ENCODE data around the gene LRP5. TPM values are rescaled to one million over a fixed set of nuclear protein-coding genes. Genes with fewer than 3 reads are reported as not detected.
A peak's percentile ranks its signal among the peaks of the same experiment; 100 is the strongest.

LRP5 gene
- total and polyA plus RNA-seq, 9 of the 15 experiments (the other 6 are each of a cell fraction or from before 2014, with no cell fraction given) = 0.48 to 44.2 (median 13.5) TPM

DNA sequence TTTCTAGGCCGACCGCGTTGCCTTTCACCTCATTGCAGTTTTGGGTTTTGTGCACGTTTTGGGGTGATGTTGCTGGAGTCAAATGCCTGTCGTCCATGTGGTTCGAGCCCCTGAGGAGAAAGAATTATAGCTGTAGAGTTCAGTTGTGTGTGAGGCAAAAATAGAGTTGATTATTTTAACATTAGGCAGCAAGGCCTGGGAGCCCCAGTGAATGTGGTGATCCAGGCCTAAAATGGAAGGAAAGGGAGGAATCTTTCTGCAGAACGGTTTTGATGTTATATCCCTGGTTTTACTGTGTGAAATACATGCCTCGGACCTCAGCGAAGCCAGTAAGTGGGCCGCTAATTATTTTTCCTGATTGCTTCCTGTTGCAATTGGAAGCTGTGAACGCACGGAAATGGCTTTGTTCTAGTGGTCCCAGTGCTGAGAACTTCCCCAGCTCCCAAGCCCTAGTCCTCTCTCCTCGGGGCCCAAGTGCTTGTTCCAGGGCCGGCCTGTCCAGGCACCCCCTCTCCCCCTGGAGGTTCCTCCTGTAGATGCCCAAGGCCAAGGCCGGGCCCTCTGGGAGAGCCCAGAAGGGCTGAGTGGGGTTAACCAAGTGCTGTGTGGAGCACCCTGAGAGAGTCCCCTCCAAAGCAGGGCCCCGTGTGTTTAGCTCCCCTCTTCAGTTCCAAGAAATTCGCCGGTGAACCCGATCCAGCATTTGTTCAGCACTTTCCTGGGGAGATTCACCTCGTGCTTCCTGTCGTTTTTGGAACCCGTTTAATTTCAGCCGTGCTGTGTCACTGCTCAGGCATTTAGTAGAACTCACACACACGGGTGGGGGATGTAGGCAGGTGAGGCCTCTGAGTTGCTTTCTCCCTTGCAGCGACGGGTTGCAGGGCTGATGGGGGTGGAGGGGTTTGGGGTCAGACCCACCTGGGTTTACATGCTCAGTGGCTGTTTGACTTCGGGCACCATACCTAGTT lies 2.1 kb downstream of the LRP5 start (continued):
- no peak for TF ChIP-seq RUNX1 (IDR thresholded peaks at IDR 0.05; ENCODE audit: low read depth)
- TF ChIP-seq STAT5B (CRISPR knock-in tag; IDR thresholded peaks at IDR 0.05) = no peak
- no peak for TF ChIP-seq MYC (IDR thresholded peaks at IDR 0.05; ENCODE audit: low read depth, low read length)
- TF ChIP-seq MYC (CRISPR knock-in tag; IDR thresholded peaks at IDR 0.05; ENCODE audit: borderline replicate concordance, low read depth) = no peak
- no peak for TF ChIP-seq ZNF324 (CRISPR knock-in tag; IDR thresholded peaks at IDR 0.05)
- 0 out of 2 replicates have a peak, but pooled peaks have one; percentile 12 for TF ChIP-seq ZNF316 (IDR thresholded peaks at IDR 0.05)
- peak; percentile 50; the same call in 1 of the 2 replicates for TF ChIP-seq ZFX (CRISPR knock-in tag; IDR thresholded peaks at IDR 0.05)
- TF ChIP-seq ILF3 (IDR thresholded peaks at IDR 0.05; ENCODE audit: borderline replicate concordance) = no peak
- TF ChIP-seq, protein P1, sequence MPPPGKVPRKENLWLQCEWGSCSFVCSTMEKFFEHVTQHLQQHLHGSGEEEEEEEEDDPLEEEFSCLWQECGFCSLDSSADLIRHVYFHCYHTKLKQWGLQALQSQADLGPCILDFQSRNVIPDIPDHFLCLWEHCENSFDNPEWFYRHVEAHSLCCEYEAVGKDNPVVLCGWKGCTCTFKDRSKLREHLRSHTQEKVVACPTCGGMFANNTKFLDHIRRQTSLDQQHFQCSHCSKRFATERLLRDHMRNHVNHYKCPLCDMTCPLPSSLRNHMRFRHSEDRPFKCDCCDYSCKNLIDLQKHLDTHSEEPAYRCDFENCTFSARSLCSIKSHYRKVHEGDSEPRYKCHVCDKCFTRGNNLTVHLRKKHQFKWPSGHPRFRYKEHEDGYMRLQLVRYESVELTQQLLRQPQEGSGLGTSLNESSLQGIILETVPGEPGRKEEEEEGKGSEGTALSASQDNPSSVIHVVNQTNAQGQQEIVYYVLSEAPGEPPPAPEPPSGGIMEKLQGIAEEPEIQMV (tag; conservative IDR thresholded peaks at IDR 0.05; ENCODE audit: low read depth) = peak; percentile 74
- TF ChIP-seq NR2C2 (CRISPR knock-in tag; IDR thresholded peaks at IDR 0.05) = no peak
- TF ChIP-seq NR2C2 (tag; IDR thresholded peaks at IDR 0.05) = peak; percentile 42; the same call in 1 of the 2 replicates
- TF ChIP-seq PURB (CRISPR knock-in tag; IDR thresholded peaks at IDR 0.05; ENCODE audit: low read depth) = 0 out of 2 replicates have a peak, but pooled peaks have one; percentile 47
- no peak for TF ChIP-seq HOXB6 (CRISPR knock-in tag; IDR thresholded peaks at IDR 0.05; ENCODE audit: borderline replicate concordance)
- 0 out of 2 replicates have a peak, but pooled peaks have one; percentile 41 for TF ChIP-seq MTA3 (IDR thresholded peaks at IDR 0.05; ENCODE audit: borderline replicate concordance)
- TF ChIP-seq ZNF766 (CRISPR knock-in tag; conservative IDR thresholded peaks at IDR 0.05) = no peak
- no peak for TF ChIP-seq ZNF143 (CRISPR knock-in tag; IDR thresholded peaks at IDR 0.05)
- TF ChIP-seq CBX3 (IDR thresholded peaks at IDR 0.05; ENCODE audit: borderline replicate concordance in 1 of 2, low read length in 2 of 2) = no peak
- no peak for TF ChIP-seq CCAR2 (IDR thresholded peaks at IDR 0.05; ENCODE audit: low read depth, low read length)
- TF ChIP-seq GABPA (tag; conservative IDR thresholded peaks at IDR 0.05; ENCODE audit: low read depth) = 0 out of 2 replicates have a peak, but pooled peaks have one; percentile 15
- TF ChIP-seq, protein P2, sequence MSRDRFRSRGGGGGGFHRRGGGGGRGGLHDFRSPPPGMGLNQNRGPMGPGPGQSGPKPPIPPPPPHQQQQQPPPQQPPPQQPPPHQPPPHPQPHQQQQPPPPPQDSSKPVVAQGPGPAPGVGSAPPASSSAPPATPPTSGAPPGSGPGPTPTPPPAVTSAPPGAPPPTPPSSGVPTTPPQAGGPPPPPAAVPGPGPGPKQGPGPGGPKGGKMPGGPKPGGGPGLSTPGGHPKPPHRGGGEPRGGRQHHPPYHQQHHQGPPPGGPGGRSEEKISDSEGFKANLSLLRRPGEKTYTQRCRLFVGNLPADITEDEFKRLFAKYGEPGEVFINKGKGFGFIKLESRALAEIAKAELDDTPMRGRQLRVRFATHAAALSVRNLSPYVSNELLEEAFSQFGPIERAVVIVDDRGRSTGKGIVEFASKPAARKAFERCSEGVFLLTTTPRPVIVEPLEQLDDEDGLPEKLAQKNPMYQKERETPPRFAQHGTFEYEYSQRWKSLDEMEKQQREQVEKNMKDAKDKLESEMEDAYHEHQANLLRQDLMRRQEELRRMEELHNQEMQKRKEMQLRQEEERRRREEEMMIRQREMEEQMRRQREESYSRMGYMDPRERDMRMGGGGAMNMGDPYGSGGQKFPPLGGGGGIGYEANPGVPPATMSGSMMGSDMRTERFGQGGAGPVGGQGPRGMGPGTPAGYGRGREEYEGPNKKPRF (IDR thresholded peaks at IDR 0.05; ENCODE audit: low read depth, low read length) = no peak
- no peak for TF ChIP-seq ZNF445 (CRISPR knock-in tag; IDR thresholded peaks at IDR 0.05; ENCODE audit: low read depth)
- TF ChIP-seq, protein P3, sequence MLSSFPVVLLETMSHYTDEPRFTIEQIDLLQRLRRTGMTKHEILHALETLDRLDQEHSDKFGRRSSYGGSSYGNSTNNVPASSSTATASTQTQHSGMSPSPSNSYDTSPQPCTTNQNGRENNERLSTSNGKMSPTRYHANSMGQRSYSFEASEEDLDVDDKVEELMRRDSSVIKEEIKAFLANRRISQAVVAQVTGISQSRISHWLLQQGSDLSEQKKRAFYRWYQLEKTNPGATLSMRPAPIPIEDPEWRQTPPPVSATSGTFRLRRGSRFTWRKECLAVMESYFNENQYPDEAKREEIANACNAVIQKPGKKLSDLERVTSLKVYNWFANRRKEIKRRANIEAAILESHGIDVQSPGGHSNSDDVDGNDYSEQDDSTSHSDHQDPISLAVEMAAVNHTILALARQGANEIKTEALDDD (IDR thresholded peaks at IDR 0.05) = no peak
- no peak for TF ChIP-seq PCBP2 (IDR thresholded peaks at IDR 0.05; ENCODE audit: low read depth, low read length, poor library complexity, severe bottlenecking)
- TF ChIP-seq HSF4 (CRISPR knock-in tag; IDR thresholded peaks at IDR 0.05; ENCODE audit: borderline replicate concordance) = no peak

Data from K562 (cell line).